GM12801 (cell line): ENCODE results near the gene P4HB.

ENCODE experiments used
- CTCF ChIP-seq: IDR thresholded peaks from one replicate; pipeline ENCODE4 v1.5.1; 2011; ENCODE audit warnings: control low read depth; ENCODE audit not compliant: insufficient read length; ENCODE audit errors: extremely low read depth

P4HB gene

DNA sequence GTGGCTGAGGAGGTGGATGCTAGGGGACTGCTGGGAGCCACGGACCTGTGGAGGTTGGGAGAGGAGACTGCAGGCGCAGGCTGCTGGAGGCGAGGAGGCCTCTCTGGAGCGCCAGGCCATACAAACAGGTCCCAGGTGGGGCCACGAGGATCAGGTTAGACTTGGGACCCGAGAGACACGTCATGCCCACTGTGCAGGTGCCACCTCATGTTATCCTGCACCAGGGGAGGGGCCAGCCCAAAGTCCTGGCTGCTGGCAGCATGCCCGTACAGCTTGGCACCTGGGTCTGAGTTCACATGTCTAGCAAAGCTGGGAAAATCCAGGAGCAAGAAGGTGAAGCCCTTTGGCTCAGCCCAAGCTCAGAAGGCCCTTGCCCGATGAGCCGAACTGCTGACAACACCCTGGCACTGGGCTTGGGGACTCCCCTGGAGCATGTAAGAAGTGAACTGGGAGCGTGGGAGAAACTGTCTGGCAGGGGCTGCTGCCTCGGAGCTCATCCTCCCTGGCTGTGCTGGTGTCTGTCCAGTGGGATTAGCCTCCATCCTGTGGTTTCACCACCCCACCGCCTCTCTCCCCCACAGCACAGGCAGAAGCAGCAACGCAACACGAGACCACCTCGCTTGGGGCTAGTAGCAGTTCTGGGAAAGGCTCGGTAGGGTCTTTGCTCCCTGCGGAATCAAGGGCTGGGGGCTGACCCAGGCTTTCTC, 5.6 kb upstream of the P4HB start:
- no peak for TF ChIP-seq CTCF

GRCh38 chr17:81865358-81865732, 5.0 kb upstream of the P4HB start:
- no peak for TF ChIP-seq CTCF

- TF ChIP-seq CTCF = no peak
Measured at GRCh38 chr17:81863833-81864768, 3.8 kb upstream of the P4HB start.

- TF ChIP-seq CTCF = no peak
Measured at GRCh38 chr17:81863123-81863675, 2.9 kb upstream of the P4HB start.

DNA sequence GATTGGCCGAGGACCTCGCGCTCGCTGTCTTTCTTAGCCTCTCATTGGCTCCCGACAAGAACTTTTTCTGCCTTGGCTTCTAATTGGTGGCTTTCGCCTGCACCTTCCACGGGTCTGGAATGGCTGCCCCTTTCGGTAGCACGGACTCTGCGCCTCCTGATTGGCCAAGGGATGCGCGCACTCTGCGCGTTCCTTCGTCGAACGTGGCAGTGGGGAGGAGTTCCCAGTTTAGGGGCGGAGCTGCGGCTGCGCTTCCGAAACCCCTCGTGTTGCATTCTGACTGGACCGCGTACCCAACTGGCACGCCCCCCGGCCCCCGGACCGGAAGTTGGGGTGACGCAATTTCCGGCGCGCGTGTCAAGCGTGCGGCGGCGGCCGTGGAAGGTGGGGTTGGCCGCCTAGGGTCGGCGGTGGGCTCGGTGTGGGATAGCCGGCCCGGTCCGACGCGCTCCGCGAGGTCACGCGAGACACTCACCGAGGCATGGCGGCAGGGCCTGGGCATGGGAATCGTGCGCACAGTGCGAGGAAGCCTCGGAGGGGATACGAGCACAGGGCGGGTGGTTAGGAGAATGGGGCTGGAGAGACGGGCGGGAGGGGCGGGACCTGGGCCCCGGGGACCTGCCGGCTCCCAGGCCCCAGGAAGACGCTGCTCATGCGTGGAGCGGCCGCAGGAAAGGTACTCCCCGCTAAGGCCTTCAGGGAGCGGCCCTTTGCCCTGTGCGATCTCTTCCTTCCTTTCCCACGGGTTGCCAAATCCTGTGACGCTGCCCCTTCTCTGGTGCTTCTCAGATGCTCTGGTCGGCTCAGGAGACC, 627 bp upstream of the P4HB start:
- no peak for TF ChIP-seq CTCF

GRCh38 chr17:81858967-81859905, 1.1 kb downstream of the P4HB start:
- no peak for TF ChIP-seq CTCF
